ENCODE measurements around the gene HSPA1L. TPM values are rescaled to one million over a fixed set of nuclear protein-coding genes. Genes with fewer than 3 reads are reported as not detected.
A peak's percentile ranks its signal among the peaks of the same experiment; 100 is the strongest.

The HSPA1L gene
- total RNA-seq, 1 donor from 2014 or later, result 0.98 TPM

GRCh38 chr6:31799781-31800180, 15.3 kb downstream of the HSPA1L start:
- H3K36me3 ChIP-seq (ENCODE audit: insufficient read depth, low read length), result peaks cover 11% of the 10 kb centered on the region
- no peaks in the 10 kb centered on the region for H3K9me3 ChIP-seq (ENCODE audit: insufficient read depth, low read depth, low read length)
- H4K20me1 ChIP-seq (ENCODE audit: insufficient read depth, low read length), result no peaks in the 10 kb centered on the region
- Mint-ChIP-seq H3K4me1 (ENCODE audit: low read depth, unreplicated experiment) (peaks cover 1% of the 10 kb centered on the region), H3K27ac (ENCODE audit: unreplicated experiment) (no peak overlapping the region), H3K4me3 (ENCODE audit: unreplicated experiment) (no peak overlapping the region), H3K36me3 (ENCODE audit: low read depth, unreplicated experiment) (no peaks in the 10 kb centered on the region), H3K27me3 (ENCODE audit: low read depth, unreplicated experiment) (no peaks in the 10 kb centered on the region), H3K9me3 (ENCODE audit: unreplicated experiment) (no peaks in the 10 kb centered on the region)
- H2AFZ ChIP-seq (ENCODE audit: low read depth, low read length), result no peak overlapping the region
- FAIRE-seq (no peak), DNase-seq (ENCODE audit: low read depth) (peak; percentile 28)
- peaks cover 21% of the 10 kb centered on the region for H3K79me2 ChIP-seq (ENCODE audit: insufficient read depth, low read length)
- TF ChIP-seq EZH2 (IDR thresholded peaks at IDR 0.05; ENCODE audit: insufficient read depth, low read length) (no peak), CTCF (IDR thresholded peaks at IDR 0.05; ENCODE audit: insufficient read depth, low read depth, low read length) (no peak)
- peaks cover 5% of the 10 kb centered on the region for H3K4me1 ChIP-seq (ENCODE audit: insufficient read depth, low read length)
- H3K9ac ChIP-seq (ENCODE audit: low read length), result no peak overlapping the region
- no peak overlapping the region for H3K27ac ChIP-seq (ENCODE audit: low read depth, low read length)
- no peaks in the 10 kb centered on the region for H3K27me3 ChIP-seq (ENCODE audit: insufficient read depth, low read length)
- no peak overlapping the region for H3K4me2 ChIP-seq (ENCODE audit: low read length)
- H3K4me3 ChIP-seq (ENCODE audit: insufficient read depth, low read depth, low read length), result no peak overlapping the region

GRCh38 chr6:31797588-31797987, 17.5 kb downstream of the HSPA1L start:
- H3K27ac ChIP-seq (ENCODE audit: low read depth, low read length), result no peak overlapping the region
- H3K27me3 ChIP-seq (ENCODE audit: insufficient read depth, low read length), result no peaks in the 10 kb centered on the region
- no peak overlapping the region for H3K9ac ChIP-seq (ENCODE audit: low read length)
- DNase-seq (ENCODE audit: low read depth) (no peak), FAIRE-seq (no peak)
- H3K9me3 ChIP-seq (ENCODE audit: insufficient read depth, low read depth, low read length), result no peaks in the 10 kb centered on the region
- no peak for TF ChIP-seq EZH2 (IDR thresholded peaks at IDR 0.05; ENCODE audit: insufficient read depth, low read length)
- TF ChIP-seq CTCF (IDR thresholded peaks at IDR 0.05; ENCODE audit: insufficient read depth, low read depth, low read length), result no peak
- H2AFZ ChIP-seq (ENCODE audit: low read depth, low read length), result no peak overlapping the region
- no peak overlapping the region for H3K27ac Mint-ChIP-seq (ENCODE audit: unreplicated experiment)
- no peak overlapping the region for H3K4me3 ChIP-seq (ENCODE audit: insufficient read depth, low read depth, low read length)
- peaks cover 33% of the 10 kb centered on the region for H3K79me2 ChIP-seq (ENCODE audit: insufficient read depth, low read length)
- H3K4me1 Mint-ChIP-seq (ENCODE audit: low read depth, unreplicated experiment), result peaks cover 10% of the 10 kb centered on the region
- H3K36me3 Mint-ChIP-seq (ENCODE audit: low read depth, unreplicated experiment), result peaks cover 2% of the 10 kb centered on the region
- H4K20me1 ChIP-seq (ENCODE audit: insufficient read depth, low read length), result no peaks in the 10 kb centered on the region
- H3K4me1 ChIP-seq (ENCODE audit: insufficient read depth, low read length), result peaks cover 16% of the 10 kb centered on the region
- H3K36me3 ChIP-seq (ENCODE audit: insufficient read depth, low read length), result peaks cover 5% of the 10 kb centered on the region
- no peak overlapping the region for H3K4me2 ChIP-seq (ENCODE audit: low read length)
- H3K9me3 Mint-ChIP-seq (ENCODE audit: unreplicated experiment), result no peaks in the 10 kb centered on the region
- H3K4me3 Mint-ChIP-seq (ENCODE audit: unreplicated experiment), result no peak overlapping the region
- H3K27me3 Mint-ChIP-seq (ENCODE audit: low read depth, unreplicated experiment), result no peaks in the 10 kb centered on the region

GRCh38 chr6:31796993-31797385, 18.1 kb downstream of the HSPA1L start:
- H3K4me2 ChIP-seq (ENCODE audit: low read length), result no peak overlapping the region
- H3K36me3 Mint-ChIP-seq (ENCODE audit: low read depth, unreplicated experiment), result peaks cover 3% of the 10 kb centered on the region
- no peaks in the 10 kb centered on the region for H3K9me3 Mint-ChIP-seq (ENCODE audit: unreplicated experiment)
- peaks cover 11% of the 10 kb centered on the region for H3K4me1 Mint-ChIP-seq (ENCODE audit: low read depth, unreplicated experiment)
- TF ChIP-seq CTCF (IDR thresholded peaks at IDR 0.05; ENCODE audit: insufficient read depth, low read depth, low read length) (no peak), EZH2 (IDR thresholded peaks at IDR 0.05; ENCODE audit: insufficient read depth, low read length) (no peak)
- H3K27me3 Mint-ChIP-seq (ENCODE audit: low read depth, unreplicated experiment), result no peaks in the 10 kb centered on the region
- H3K4me1 ChIP-seq (ENCODE audit: insufficient read depth, low read length), result peaks cover 21% of the 10 kb centered on the region
- no peak overlapping the region for H3K27ac Mint-ChIP-seq (ENCODE audit: unreplicated experiment)
- no peaks in the 10 kb centered on the region for H3K27me3 ChIP-seq (ENCODE audit: insufficient read depth, low read length)
- peaks cover 8% of the 10 kb centered on the region for H3K36me3 ChIP-seq (ENCODE audit: insufficient read depth, low read length)
- DNase-seq (ENCODE audit: low read depth) (no peak), FAIRE-seq (no peak)
- peaks cover 4% of the 10 kb centered on the region for H4K20me1 ChIP-seq (ENCODE audit: insufficient read depth, low read length)
- peaks cover 38% of the 10 kb centered on the region for H3K79me2 ChIP-seq (ENCODE audit: insufficient read depth, low read length)
- H3K4me3 Mint-ChIP-seq (ENCODE audit: unreplicated experiment), result peak overlapping the region; percentile 64
- H3K27ac ChIP-seq (ENCODE audit: low read depth, low read length), result no peak overlapping the region
- H3K9ac ChIP-seq (ENCODE audit: low read length), result no peak overlapping the region
- H3K9me3 ChIP-seq (ENCODE audit: insufficient read depth, low read depth, low read length), result no peaks in the 10 kb centered on the region
- no peak overlapping the region for H2AFZ ChIP-seq (ENCODE audit: low read depth, low read length)
- H3K4me3 ChIP-seq (ENCODE audit: insufficient read depth, low read depth, low read length), result no peak overlapping the region

Measured in astrocyte (in vitro differentiated cells and primary cell).